NCI-H510A (cell line): ENCODE data around the gene PTPRK.

ENCODE experiments used
- DNase-seq: peaks from one replicate; lab custom pipeline; 2025; lab: John Stamatoyannopoulos, UW

PTPRK gene

DNA sequence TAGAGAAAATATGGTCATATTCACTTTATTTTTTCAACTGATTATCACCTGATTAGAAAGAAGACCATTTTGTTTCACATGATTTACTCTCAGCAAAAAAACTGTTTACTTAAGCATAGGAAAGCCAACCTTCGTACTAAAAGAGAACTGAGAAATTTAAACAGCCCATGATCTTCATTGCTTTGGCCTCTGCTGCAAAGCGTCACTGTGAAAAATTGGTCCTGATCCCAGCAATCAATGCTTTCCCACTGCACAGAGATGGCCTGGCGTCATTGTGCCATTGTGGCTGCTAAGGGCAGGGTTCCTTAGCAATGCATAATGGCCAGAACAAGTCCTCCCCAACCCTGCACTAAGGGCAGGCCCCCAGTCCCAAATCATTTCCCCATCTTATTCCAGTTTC lies 599.6 kb downstream of the PTPRK start:
- DNase-seq = no peak
